ENCODE data around the gene MAP2K5.

The MAP2K5 gene

DNA sequence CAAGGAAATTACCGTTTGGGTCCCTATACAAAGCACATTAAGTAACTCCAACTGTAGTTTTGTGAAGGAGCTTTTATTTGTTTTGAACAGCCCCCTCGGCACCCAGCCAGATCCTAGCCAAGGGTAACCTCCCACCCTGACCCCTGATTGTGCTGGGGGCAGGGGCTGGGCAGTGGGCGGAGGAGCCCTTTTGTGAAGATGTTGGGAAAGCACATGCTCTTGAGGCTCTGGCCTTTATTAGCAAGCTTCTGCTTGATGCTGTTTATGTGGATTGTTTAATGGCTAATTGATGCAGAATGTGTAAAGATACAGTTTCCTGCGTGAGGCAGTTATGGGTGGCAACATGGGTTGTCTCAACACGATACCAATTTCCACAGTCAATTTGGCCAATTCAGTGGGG is 136.5 kb downstream of the MAP2K5 start:
- peaks cover 0 to 6% of the 10 kb centered on the region in 2 donors for H3K36me3 ChIP-seq (ENCODE audit: control insufficient read depth in 1 of 2, insufficient read depth in 2 of 2, low read length in 2 of 2)
- H3K4me1 ChIP-seq (ENCODE audit: control insufficient read depth in 1 of 2, insufficient read depth in 2 of 2, low read length in 2 of 2): no peaks in the 10 kb centered on the region
- H3K27ac ChIP-seq (ENCODE audit: low read depth, low read length): no peak overlapping the region
- no peak overlapping the region for H3K4me3 ChIP-seq (ENCODE audit: low read depth in 1 of 2, low read length in 2 of 2)
- no peak overlapping the region for H3K9ac ChIP-seq (ENCODE audit: low read depth in 1 of 2, low read length in 2 of 2)
- H3K9me3 ChIP-seq (ENCODE audit: control insufficient read depth in 1 of 2, low read length in 2 of 2): peaks cover 5 to 12% of the 10 kb centered on the region in 2 donors
- no peaks in the 10 kb centered on the region for H3K27me3 ChIP-seq (ENCODE audit: control insufficient read depth in 1 of 2, insufficient read depth in 2 of 2, low read length in 2 of 2)

DNA sequence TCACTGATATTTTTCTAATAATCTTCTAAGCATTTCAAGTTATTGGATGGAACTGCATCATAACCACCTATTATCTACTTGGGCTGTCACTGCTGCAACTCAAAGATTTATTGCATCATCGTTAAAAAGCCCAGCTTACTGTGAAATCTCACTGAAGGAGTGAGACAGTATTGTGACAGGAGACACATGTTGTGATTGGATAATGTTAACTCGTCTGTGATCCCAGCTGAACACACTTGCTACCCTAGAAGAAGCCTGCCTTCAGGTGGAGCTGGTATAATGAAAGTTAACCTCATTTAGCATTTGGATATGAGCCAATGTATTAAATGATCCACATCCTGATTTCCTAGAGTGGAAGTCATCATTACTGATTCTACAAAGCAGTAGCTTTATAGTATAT is 138.1 kb downstream of the MAP2K5 start:
- H3K9ac ChIP-seq (ENCODE audit: low read depth in 1 of 2, low read length in 2 of 2): no peak overlapping the region
- H3K4me3 ChIP-seq (ENCODE audit: low read depth in 1 of 2, low read length in 2 of 2): no peak overlapping the region
- peaks cover 0 to 6% of the 10 kb centered on the region in 2 donors for H3K36me3 ChIP-seq (ENCODE audit: control insufficient read depth in 1 of 2, insufficient read depth in 2 of 2, low read length in 2 of 2)
- peaks cover 7 to 23% of the 10 kb centered on the region in 2 donors for H3K9me3 ChIP-seq (ENCODE audit: control insufficient read depth in 1 of 2, low read length in 2 of 2)
- no peaks in the 10 kb centered on the region for H3K27me3 ChIP-seq (ENCODE audit: control insufficient read depth in 1 of 2, insufficient read depth in 2 of 2, low read length in 2 of 2)
- no peaks in the 10 kb centered on the region for H3K4me1 ChIP-seq (ENCODE audit: control insufficient read depth in 1 of 2, insufficient read depth in 2 of 2, low read length in 2 of 2)
- H3K27ac ChIP-seq (ENCODE audit: low read depth, low read length): no peak overlapping the region

DNA sequence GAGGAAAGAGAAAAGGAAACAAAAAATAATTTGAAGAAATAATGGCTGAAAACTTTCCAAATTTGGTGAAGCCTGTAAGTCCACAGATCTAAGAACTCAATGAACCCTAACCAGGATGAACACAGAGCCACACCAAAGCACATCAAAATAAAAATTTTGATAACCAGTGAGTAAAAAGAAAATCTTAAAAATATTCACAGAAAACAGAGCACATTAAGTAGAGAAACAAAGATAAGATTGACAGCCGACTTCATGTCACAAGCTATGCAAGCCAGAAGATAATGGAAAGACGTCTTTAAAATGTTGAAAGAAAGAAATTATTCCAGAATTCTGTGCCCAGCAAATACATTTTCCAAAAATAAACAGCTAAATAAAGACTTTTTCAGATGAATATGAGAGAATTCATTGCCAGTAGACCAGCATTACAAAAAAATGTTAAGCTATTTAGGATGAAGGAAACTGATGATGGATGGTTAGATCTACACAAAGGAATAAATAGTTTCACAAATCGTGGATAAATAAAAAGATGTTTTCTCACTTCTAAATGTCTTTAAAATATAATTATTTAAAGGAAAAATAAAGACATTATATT is 142.6 kb downstream of the MAP2K5 start:
- Histone ChIP-seq H3K4me3 (ENCODE audit: low read depth in 1 of 2, low read length in 2 of 2) (no peak overlapping the region), H3K27me3 (ENCODE audit: control insufficient read depth in 1 of 2, insufficient read depth in 2 of 2, low read length in 2 of 2) (no peaks in the 10 kb centered on the region), H3K9me3 (ENCODE audit: control insufficient read depth in 1 of 2, low read length in 2 of 2) (peaks cover 7 to 28% of the 10 kb centered on the region in 2 donors), H3K36me3 (ENCODE audit: control insufficient read depth in 1 of 2, insufficient read depth in 2 of 2, low read length in 2 of 2) (peaks cover 0 to 6% of the 10 kb centered on the region in 2 donors), H3K4me1 (ENCODE audit: control insufficient read depth in 1 of 2, insufficient read depth in 2 of 2, low read length in 2 of 2) (no peaks in the 10 kb centered on the region), H3K27ac (ENCODE audit: low read depth, low read length) (no peak overlapping the region), H3K9ac (ENCODE audit: low read depth in 1 of 2, low read length in 2 of 2) (no peak overlapping the region)

DNA sequence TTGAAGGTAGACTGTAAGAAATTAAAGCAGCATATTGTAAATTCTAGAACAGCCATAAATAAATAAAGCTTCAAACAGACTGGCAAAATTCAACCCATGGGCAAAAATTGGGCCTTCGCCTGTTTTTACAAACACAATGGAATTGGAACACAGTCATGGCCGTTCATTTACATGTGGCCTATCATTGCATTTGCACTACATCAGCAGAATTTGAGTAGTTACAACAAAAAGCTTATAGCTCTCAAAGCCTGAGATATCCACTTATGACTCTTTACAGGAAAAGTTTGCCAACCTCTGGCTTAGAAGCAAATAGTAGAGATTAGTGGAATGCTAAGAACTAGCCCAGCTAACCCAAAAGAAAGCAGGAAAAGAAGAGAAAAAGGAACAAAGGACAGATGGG is 143.2 kb downstream of the MAP2K5 start:
- H3K4me3 ChIP-seq (ENCODE audit: low read depth in 1 of 2, low read length in 2 of 2): no peak overlapping the region
- peaks cover 0 to 3% of the 10 kb centered on the region in 2 donors for H3K36me3 ChIP-seq (ENCODE audit: control insufficient read depth in 1 of 2, insufficient read depth in 2 of 2, low read length in 2 of 2)
- no peaks in the 10 kb centered on the region for H3K27me3 ChIP-seq (ENCODE audit: control insufficient read depth in 1 of 2, insufficient read depth in 2 of 2, low read length in 2 of 2)
- H3K27ac ChIP-seq (ENCODE audit: low read depth, low read length): no peak overlapping the region
- H3K4me1 ChIP-seq (ENCODE audit: control insufficient read depth in 1 of 2, insufficient read depth in 2 of 2, low read length in 2 of 2): no peaks in the 10 kb centered on the region
- H3K9me3 ChIP-seq (ENCODE audit: control insufficient read depth in 1 of 2, low read length in 2 of 2): peaks cover 7 to 28% of the 10 kb centered on the region in 2 donors
- H3K9ac ChIP-seq (ENCODE audit: low read depth in 1 of 2, low read length in 2 of 2): no peak overlapping the region

DNA sequence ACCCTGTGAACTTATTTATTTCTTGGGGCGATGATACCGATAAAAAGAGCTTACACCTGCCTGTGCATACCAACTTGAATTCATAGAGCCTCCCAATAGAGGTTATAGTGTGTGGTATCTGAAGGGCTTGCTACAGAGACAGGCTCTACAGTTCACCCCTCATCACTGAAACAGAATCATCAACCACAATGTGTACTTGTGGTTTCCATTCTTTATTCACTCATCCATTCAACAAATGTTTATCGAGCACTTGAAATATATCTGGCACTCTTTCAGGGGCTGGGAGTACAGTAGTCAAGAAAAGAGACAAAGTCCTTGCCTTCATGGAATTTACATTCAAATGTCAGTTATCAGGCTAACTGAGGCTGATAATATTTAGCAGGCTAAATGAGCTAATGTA is 148.4 kb downstream of the MAP2K5 start:
- Histone ChIP-seq H3K4me1 (ENCODE audit: control insufficient read depth in 1 of 2, insufficient read depth in 2 of 2, low read length in 2 of 2) (no peaks in the 10 kb centered on the region), H3K4me3 (ENCODE audit: low read depth in 1 of 2, low read length in 2 of 2) (no peak overlapping the region), H3K9me3 (ENCODE audit: control insufficient read depth in 1 of 2, low read length in 2 of 2) (peaks cover 0 to 2% of the 10 kb centered on the region in 2 donors), H3K36me3 (ENCODE audit: control insufficient read depth in 1 of 2, insufficient read depth in 2 of 2, low read length in 2 of 2) (no peaks in the 10 kb centered on the region), H3K27me3 (ENCODE audit: control insufficient read depth in 1 of 2, insufficient read depth in 2 of 2, low read length in 2 of 2) (no peaks in the 10 kb centered on the region), H3K27ac (ENCODE audit: low read depth, low read length) (no peak overlapping the region), H3K9ac (ENCODE audit: low read depth in 1 of 2, low read length in 2 of 2) (no peak overlapping the region)

DNA sequence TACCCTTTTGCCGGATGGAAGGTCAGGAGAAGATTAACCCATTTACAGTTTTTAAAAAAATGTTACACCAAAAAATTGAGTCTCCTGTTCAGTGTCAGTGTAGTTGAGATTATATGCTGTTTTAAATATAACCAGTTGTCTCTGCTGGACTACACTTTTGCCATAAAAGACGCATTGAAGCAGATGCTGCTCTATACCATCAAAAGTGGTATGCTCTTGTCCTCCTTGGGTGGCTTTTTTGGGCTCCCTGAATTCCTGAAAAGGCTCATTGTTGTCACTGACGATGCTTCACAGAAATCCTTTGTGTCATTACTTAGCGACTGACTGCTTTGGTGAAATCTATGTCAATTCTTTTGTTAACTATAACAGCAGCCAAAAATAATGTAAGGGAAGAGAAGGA is 148.9 kb downstream of the MAP2K5 start:
- H3K9me3 ChIP-seq (ENCODE audit: control insufficient read depth in 1 of 2, low read length in 2 of 2): no peaks in the 10 kb centered on the region
- H3K27ac ChIP-seq (ENCODE audit: low read depth, low read length): no peak overlapping the region
- no peak overlapping the region for H3K4me3 ChIP-seq (ENCODE audit: low read depth in 1 of 2, low read length in 2 of 2)
- no peaks in the 10 kb centered on the region for H3K27me3 ChIP-seq (ENCODE audit: control insufficient read depth in 1 of 2, insufficient read depth in 2 of 2, low read length in 2 of 2)
- H3K9ac ChIP-seq (ENCODE audit: low read depth in 1 of 2, low read length in 2 of 2): no peak overlapping the region
- H3K4me1 ChIP-seq (ENCODE audit: control insufficient read depth in 1 of 2, insufficient read depth in 2 of 2, low read length in 2 of 2): no peaks in the 10 kb centered on the region
- no peaks in the 10 kb centered on the region for H3K36me3 ChIP-seq (ENCODE audit: control insufficient read depth in 1 of 2, insufficient read depth in 2 of 2, low read length in 2 of 2)

DNA sequence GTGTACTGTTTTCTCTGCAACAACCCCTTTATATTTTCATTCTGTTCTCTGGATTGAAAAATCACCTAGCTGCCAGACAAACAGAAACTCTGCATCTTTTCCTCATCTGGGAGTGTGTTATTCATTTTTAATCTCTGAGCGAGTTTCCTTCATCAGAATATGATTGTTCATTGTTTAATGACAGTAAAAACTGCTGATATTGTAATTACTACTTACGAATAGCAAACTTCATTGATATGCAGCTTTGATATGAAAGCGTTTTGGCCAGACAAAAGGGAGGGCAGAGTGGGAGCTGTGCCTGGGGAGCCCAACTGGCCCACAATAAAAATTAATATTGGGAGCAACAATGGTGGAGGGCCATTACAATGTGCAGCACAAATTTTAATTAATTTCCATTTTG is 150.1 kb downstream of the MAP2K5 start:
- no peaks in the 10 kb centered on the region for H3K27me3 ChIP-seq (ENCODE audit: control insufficient read depth in 1 of 2, insufficient read depth in 2 of 2, low read length in 2 of 2)
- no peak overlapping the region for H3K9ac ChIP-seq (ENCODE audit: low read depth in 1 of 2, low read length in 2 of 2)
- H3K27ac ChIP-seq (ENCODE audit: low read depth, low read length): no peak overlapping the region
- no peaks in the 10 kb centered on the region for H3K9me3 ChIP-seq (ENCODE audit: control insufficient read depth in 1 of 2, low read length in 2 of 2)
- H3K36me3 ChIP-seq (ENCODE audit: control insufficient read depth in 1 of 2, insufficient read depth in 2 of 2, low read length in 2 of 2): no peaks in the 10 kb centered on the region
- no peak overlapping the region for H3K4me3 ChIP-seq (ENCODE audit: low read depth in 1 of 2, low read length in 2 of 2)
- no peaks in the 10 kb centered on the region for H3K4me1 ChIP-seq (ENCODE audit: control insufficient read depth in 1 of 2, insufficient read depth in 2 of 2, low read length in 2 of 2)

DNA sequence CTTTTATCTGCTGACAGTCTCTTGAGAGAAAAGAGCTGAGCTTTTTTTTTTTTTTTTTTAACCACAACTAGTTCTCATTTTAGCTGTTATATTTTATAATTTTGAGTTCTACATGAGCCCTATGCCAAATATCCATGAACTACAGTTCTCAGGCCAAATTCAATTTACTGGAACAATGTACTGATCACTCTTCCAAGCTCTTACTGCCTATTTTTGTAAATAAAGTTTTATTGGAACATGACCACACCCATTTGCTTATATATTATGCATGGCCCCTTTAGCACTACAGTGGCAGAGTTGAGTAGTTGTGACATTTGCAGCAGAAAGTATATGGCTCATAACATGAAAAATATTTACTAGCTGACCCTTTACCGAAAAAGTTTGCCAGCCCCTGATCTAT is 153.6 kb downstream of the MAP2K5 start:
- Histone ChIP-seq H3K9me3 (ENCODE audit: control insufficient read depth in 1 of 2, low read length in 2 of 2) (no peaks in the 10 kb centered on the region), H3K27ac (ENCODE audit: low read depth, low read length) (no peak overlapping the region), H3K9ac (ENCODE audit: low read depth in 1 of 2, low read length in 2 of 2) (no peak overlapping the region), H3K27me3 (ENCODE audit: control insufficient read depth in 1 of 2, insufficient read depth in 2 of 2, low read length in 2 of 2) (no peaks in the 10 kb centered on the region), H3K4me3 (ENCODE audit: low read depth in 1 of 2, low read length in 2 of 2) (no peak overlapping the region), H3K36me3 (ENCODE audit: control insufficient read depth in 1 of 2, insufficient read depth in 2 of 2, low read length in 2 of 2) (no peaks in the 10 kb centered on the region), H3K4me1 (ENCODE audit: control insufficient read depth in 1 of 2, insufficient read depth in 2 of 2, low read length in 2 of 2) (no peaks in the 10 kb centered on the region)

DNA sequence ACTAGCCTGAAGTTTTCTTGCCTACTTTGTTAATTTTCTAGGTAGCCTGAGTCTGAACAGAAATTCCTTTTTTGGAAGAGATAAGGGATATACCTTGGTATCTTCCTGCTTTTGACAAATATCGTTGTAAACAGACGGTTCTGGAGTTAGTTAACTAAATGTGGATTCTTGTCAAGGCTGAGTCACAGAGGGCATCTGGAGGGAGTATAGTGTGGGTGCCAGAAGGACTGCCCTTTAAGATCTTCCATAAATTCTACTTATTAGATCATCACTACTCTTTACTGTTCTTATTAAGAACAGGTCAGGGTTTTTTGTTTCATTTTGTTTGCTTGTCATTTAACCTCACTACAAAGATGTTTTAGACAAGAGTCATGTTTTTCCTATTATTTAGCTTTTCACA is 157.5 kb downstream of the MAP2K5 start:
- Histone ChIP-seq H3K27ac (ENCODE audit: low read depth, low read length) (no peak overlapping the region), H3K27me3 (ENCODE audit: control insufficient read depth in 1 of 2, insufficient read depth in 2 of 2, low read length in 2 of 2) (no peaks in the 10 kb centered on the region), H3K4me1 (ENCODE audit: control insufficient read depth in 1 of 2, insufficient read depth in 2 of 2, low read length in 2 of 2) (no peaks in the 10 kb centered on the region), H3K9me3 (ENCODE audit: control insufficient read depth in 1 of 2, low read length in 2 of 2) (no peaks in the 10 kb centered on the region), H3K4me3 (ENCODE audit: low read depth in 1 of 2, low read length in 2 of 2) (no peak overlapping the region), H3K36me3 (ENCODE audit: control insufficient read depth in 1 of 2, insufficient read depth in 2 of 2, low read length in 2 of 2) (peaks cover 0 to 2% of the 10 kb centered on the region in 2 donors), H3K9ac (ENCODE audit: low read depth in 1 of 2, low read length in 2 of 2) (no peak overlapping the region)

DNA sequence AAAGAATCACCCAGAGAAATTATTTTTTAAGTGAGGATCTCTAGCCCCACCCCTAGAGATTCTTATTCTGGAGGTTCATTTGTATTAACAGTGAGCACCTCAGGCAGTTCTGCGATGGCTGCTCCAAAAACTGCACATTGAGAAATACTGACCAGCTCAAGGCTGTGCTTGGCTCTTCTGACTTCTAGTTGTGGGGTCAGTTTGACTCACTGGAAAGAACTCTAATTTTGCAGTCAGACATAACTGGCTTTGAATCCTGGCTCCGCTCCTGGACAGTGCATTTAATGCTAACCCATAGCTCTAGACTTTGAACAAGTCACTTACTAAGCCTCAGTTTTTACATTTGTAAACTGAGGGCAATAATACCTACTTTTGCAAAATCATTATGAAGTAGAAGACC is 159.2 kb downstream of the MAP2K5 start:
- Histone ChIP-seq H3K9ac (ENCODE audit: low read depth in 1 of 2, low read length in 2 of 2) (no peak overlapping the region), H3K27ac (ENCODE audit: low read depth, low read length) (no peak overlapping the region), H3K4me3 (ENCODE audit: low read depth in 1 of 2, low read length in 2 of 2) (no peak overlapping the region), H3K27me3 (ENCODE audit: control insufficient read depth in 1 of 2, insufficient read depth in 2 of 2, low read length in 2 of 2) (no peaks in the 10 kb centered on the region), H3K9me3 (ENCODE audit: control insufficient read depth in 1 of 2, low read length in 2 of 2) (no peaks in the 10 kb centered on the region), H3K36me3 (ENCODE audit: control insufficient read depth in 1 of 2, insufficient read depth in 2 of 2, low read length in 2 of 2) (peaks cover 0 to 4% of the 10 kb centered on the region in 2 donors), H3K4me1 (ENCODE audit: control insufficient read depth in 1 of 2, insufficient read depth in 2 of 2, low read length in 2 of 2) (no peaks in the 10 kb centered on the region)

All from duodenal mucosa (tissue), 2 donors.